Measurements from ENCODE around the gene NRN1. TPM values are rescaled to one million over a fixed set of nuclear protein-coding genes. Genes with fewer than 3 reads are reported as not detected.

NRN1 gene
- total RNA-seq, 4 donors from 2014 or later: 27.0 to 70.3 (median 53.4) TPM

DNA sequence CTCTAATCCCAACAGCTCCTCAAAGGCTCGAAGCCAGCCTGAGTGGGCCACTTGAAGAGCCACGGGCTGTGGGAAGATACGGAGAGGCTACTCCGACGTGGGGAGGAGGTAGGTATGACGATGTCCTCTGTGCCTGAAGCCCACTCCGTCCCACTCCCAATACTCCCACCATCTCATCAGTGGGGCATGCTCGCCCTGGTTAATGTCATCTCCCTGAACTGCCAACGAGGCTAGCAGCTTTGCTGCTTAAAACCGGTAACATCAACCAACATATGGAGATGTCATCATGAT lies 11.1 kb downstream of the NRN1 start:
- no peak for TF ChIP-seq CTCF (IDR thresholded peaks at IDR 0.05; ENCODE audit: low read depth)

GRCh38 chr6:5994999-5995657 lies 11.6 kb downstream of the NRN1 start:
- TF ChIP-seq CTCF (IDR thresholded peaks at IDR 0.05; ENCODE audit: low read depth): no peak

- TF ChIP-seq CTCF (IDR thresholded peaks at IDR 0.05; ENCODE audit: low read depth): no peak
Measured at GRCh38 chr6:5994234-5994998, 12.3 kb downstream of the NRN1 start.

DNA sequence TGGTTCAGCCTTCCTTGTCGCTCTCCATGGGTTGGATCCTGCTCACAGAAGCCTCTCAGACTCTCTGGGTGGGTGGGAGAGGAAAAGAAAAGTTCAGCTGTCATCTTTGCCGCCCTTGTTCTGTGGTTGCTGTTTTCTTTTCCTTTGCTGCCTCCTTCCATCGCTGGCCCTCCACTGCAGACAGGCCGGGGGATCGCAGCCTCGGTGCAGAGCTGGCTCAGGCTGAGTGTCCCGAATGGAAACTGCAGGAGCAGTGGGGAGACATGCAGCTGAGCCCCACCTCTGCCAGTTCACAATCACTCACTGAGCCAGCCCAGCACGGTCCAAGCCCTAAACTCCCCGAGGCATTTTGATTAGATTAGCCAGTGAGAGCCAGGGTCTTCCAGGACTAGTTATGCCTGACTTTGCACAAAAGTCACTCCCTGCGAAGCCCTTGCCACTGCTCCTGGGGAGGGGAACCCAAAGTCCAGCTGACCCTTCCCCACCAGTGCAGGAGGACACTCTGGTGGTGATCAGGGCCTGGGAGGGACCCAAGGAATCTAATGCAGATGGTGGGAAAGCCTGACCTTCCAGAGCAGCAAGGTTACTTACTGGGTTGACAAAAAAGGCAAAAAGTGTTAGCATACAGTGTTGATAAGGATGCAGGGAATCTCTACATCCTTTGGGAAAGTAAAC lies 14.0 kb downstream of the NRN1 start:
- TF ChIP-seq CTCF (IDR thresholded peaks at IDR 0.05; ENCODE audit: low read depth): no peak

GRCh38 chr6:5990786-5991185 lies 15.9 kb downstream of the NRN1 start:
- no peak for TF ChIP-seq CTCF (IDR thresholded peaks at IDR 0.05; ENCODE audit: low read depth)

DNA sequence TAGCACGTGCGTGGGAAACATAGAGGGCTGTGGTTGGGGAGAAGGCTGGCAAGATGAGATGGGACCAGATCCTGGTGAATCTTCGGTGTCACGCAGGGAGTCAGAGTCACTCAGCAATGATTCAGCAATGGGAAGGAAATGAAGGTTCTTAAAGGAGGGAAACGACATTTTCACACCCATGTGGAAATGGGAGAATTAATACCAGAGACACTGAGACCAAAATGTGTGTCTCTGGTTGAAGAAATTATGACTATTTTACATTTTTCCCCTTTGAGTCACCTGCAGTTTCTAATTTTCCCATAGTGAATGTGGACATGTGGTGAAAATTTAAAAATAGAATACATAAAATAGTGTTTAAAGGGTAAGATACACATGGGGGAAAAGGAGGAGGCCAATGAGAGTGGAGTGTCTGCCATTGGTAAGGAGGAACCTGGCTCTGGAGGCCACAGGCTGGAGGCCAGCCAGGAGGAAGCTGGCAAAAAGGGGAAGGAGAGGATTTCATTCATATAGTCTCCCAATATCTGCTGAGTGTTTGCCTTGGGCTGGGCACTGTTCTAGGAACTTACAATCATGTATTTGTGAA lies 17.5 kb downstream of the NRN1 start:
- no peak for TF ChIP-seq CTCF (IDR thresholded peaks at IDR 0.05; ENCODE audit: low read depth)

- TF ChIP-seq CTCF (IDR thresholded peaks at IDR 0.05; ENCODE audit: low read depth): no peak
Measured at GRCh38 chr6:5986861-5987260, 19.9 kb downstream of the NRN1 start.

Measured in subcutaneous adipose tissue (tissue), 4 donors.